Spinal cord (tissue), 10 donors: Measurements from ENCODE around the gene TEX2. TPM values are rescaled to one million over a fixed set of nuclear protein-coding genes. Genes with fewer than 3 reads are reported as not detected.
A peak's percentile ranks its signal among the peaks of the same experiment; 100 is the strongest.
"Not testable (repeated sequence)": the region's sequence is repeated elsewhere in the genome, so short reads cannot be mapped to it uniquely, and the experiment has no call there.

Experiments used
- DNase-seq, 6 donors: peaks; one replicate each; pipeline versions ENCODE4 v3.0.0 to v3.0.0-alpha.2; 2013 to 2015; ENCODE audit warnings: low spot score in 6 of 6, low read depth in 4 of 6
- H3K27ac ChIP-seq: one replicate; pipeline ENCODE4 v1.5.1; 2013; ENCODE audit warnings: low read depth, low read length, control low read depth
- H3K27me3 ChIP-seq: one replicate; pipeline ENCODE4 v1.6.1; 2013; ENCODE audit warnings: low read length; ENCODE audit not compliant: control insufficient read depth, insufficient read depth
- H3K36me3 ChIP-seq: one replicate; pipeline ENCODE4 v1.6.1; 2013; ENCODE audit warnings: low read length; ENCODE audit not compliant: control insufficient read depth, insufficient read depth
- H3K4me1 ChIP-seq: one replicate; pipeline ENCODE4 v1.6.1; 2013; ENCODE audit warnings: low read length; ENCODE audit not compliant: control insufficient read depth, insufficient read depth
- H3K4me3 ChIP-seq: one replicate; pipeline ENCODE4 v1.5.1; 2013; ENCODE audit warnings: low read depth, low read length, control low read depth
- H3K9me3 ChIP-seq: one replicate; pipeline ENCODE4 v1.6.1; 2013; ENCODE audit warnings: low read length; ENCODE audit not compliant: control insufficient read depth, insufficient read depth
- WGBS: methylation state at CpG from one replicate; pipeline ENCODE4 v1.1.5; 2013; ENCODE audit warnings: missing lambda C conversion rate; ENCODE audit not compliant: insufficient coverage; 5-methylcytosine and 5-hydroxymethylcytosine counted together
- polyA plus RNA-seq, 2 donors: library from polyadenylated mRNA; unstranded; fragments of 120-200 nt; gene quantifications; one replicate each; pipeline ENCODE4 v1.2.1, GENCODE V29; 2013; ENCODE audit not compliant: insufficient read length in 2 of 2
- total RNA-seq, 2 donors: library from RNA; depleted of rRNA in 1 of 2; stranded (reverse); fragments of 120-200 nt in 1 of 2; fragments of >200 nt in 1 of 2; gene quantifications; one replicate each; pipeline versions ENCODE4 v1.2.3 to v1.2.4, GENCODE V29; 2013 to 2014
- donor health status: healthy.

TEX2 gene
- total and polyA plus RNA-seq, 4 donors = 35.4 to 54.9 (median 38.5) TPM

GRCh38 chr17:64243340-64243739, 19.7 kb downstream of the TEX2 start:
- H3K4me1 ChIP-seq = peaks cover 15% of the 10 kb centered on the region
- H3K27ac ChIP-seq = no peak overlapping the region
- no peaks in the 10 kb centered on the region for H3K36me3 ChIP-seq
- no peaks in the 10 kb centered on the region for H3K27me3 ChIP-seq
- DNase-seq = no peak
- no peak overlapping the region for H3K4me3 ChIP-seq
- WGBS = no CpG with 5 or more reads among the region's 2 CpGs
- no peaks in the 10 kb centered on the region for H3K9me3 ChIP-seq

DNA sequence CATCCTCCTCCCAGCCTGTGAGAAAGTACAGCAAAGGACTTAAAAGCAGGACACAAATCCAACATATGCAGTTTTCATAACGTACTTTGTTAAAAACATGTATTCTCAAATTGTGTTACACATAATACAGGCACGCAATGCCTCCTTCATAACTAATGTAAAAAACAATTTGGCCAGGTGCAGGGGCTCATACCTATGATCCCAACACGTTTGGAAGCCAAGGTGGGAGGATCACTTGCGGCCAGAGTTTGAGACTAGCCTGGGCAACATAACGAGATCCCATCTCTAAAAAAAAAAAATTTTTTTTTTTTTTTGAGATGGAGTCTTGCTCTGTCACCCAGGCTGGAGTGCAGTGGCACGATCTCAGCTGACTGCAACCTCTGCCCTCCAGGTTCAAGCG, 20.4 kb downstream of the TEX2 start:
- H3K9me3 ChIP-seq = no peaks in the 10 kb centered on the region
- WGBS = 100% methylated on average over 4 of the region's 7 CpGs
- H3K27me3 ChIP-seq = no peaks in the 10 kb centered on the region
- no peak overlapping the region for H3K27ac ChIP-seq
- DNase-seq = no peak
- no peak overlapping the region for H3K4me3 ChIP-seq
- peaks cover 15% of the 10 kb centered on the region for H3K4me1 ChIP-seq
- H3K36me3 ChIP-seq = no peaks in the 10 kb centered on the region

DNA sequence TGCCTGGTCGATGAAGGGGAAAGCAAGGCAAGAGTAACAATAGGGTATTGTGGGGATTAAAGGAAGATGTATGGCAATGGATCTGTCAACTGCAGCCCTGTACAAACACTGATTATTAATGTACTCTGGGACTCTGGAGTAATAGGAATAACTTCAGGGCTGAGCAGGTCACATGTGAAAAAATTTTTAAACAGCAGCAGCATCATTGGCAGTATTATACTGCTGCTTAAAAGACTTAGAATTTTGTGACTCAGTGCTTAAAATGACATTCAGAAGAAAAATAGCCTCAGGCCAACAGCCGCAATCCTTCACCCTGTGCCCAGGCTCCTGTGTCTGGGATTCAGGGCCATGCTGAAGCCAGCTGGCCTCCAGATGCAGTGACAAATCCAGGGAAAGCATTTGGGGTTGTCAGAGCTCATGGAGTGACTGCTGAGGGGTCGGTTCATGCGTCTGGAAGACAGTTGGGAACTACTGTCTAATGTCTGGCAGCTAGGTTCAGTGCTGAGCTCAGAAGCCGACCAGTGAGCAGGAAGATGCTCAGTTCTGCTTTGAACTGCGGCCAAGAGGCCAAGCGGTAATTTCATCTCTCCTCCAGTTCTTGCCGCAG, 22.2 kb downstream of the TEX2 start:
- Histone ChIP-seq H3K27me3 (no peaks in the 10 kb centered on the region), H3K4me1 (peaks cover 15% of the 10 kb centered on the region), H3K27ac (peak overlapping the region; percentile 53), H3K36me3 (no peaks in the 10 kb centered on the region), H3K9me3 (no peaks in the 10 kb centered on the region), H3K4me3 (no peak overlapping the region)
- 29% methylated on average over 6 of the region's 8 CpGs for whole genome bisulfite sequencing
- DNase-seq = peak in 2 of 6 donors; percentile 57 to 72

DNA sequence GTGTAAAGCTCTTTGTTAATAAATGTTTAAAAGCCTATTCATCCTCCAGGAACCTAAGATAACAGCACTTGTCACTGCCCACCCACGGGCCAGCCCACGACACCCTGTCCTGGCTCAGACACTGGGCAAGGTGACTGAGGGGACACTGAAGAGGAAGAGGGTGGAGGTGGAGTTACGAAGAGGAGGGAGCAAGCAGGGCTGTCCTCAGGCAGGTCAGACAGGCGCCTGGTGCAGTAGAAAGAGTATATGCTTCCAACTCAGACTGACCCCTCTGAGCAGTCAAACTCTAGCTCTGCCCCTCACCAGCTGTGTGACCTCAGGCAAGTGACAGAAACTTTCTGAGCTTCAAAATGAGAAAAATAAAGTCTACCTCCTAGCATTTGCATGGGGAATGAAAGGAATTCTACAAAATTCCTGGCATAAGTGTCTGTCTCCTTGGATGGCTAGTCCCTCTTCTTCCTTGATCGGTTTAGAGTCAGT, 22.8 kb downstream of the TEX2 start:
- Histone ChIP-seq H3K27me3 (no peaks in the 10 kb centered on the region), H3K4me3 (no peak overlapping the region), H3K9me3 (no peaks in the 10 kb centered on the region), H3K36me3 (no peaks in the 10 kb centered on the region), H3K4me1 (peaks cover 15% of the 10 kb centered on the region), H3K27ac (peak overlapping the region; percentile 53)
- 60% methylated on average over 1 of the region's 5 CpGs for WGBS
- DNase-seq = no peak

DNA sequence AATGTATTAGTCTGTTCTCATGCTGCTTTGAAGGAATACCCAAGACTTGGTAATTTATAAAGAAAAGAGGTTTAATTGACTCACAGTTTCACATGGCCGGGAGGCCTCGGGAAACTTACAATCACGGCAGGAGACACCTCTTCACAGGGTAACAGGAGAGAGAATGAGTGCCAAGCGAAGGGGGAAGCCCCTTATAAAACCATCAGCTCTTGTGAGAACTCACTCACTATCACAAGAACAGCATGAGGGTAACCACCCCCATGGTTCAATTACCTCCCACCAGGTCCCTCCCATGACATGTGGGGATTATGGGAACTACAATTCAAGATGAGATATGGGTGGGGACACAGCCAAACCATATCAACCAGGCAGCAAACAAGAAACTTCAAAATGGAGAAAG, 24.6 kb downstream of the TEX2 start:
- not testable (repeated sequence) for H3K36me3 ChIP-seq, DNase-seq, H3K4me3 ChIP-seq, H3K9me3 ChIP-seq, H3K27ac ChIP-seq, H3K27me3 ChIP-seq
- WGBS = no CpG with 5 or more reads among the region's 4 CpGs
- peaks cover 17% of the 10 kb centered on the region for H3K4me1 ChIP-seq

- WGBS = 77% methylated on average over 9 of the region's 9 CpGs
- DNase-seq = no peak
Observed at GRCh38 chr17:64236827-64237403, 26.1 kb downstream of the TEX2 start.

DNA sequence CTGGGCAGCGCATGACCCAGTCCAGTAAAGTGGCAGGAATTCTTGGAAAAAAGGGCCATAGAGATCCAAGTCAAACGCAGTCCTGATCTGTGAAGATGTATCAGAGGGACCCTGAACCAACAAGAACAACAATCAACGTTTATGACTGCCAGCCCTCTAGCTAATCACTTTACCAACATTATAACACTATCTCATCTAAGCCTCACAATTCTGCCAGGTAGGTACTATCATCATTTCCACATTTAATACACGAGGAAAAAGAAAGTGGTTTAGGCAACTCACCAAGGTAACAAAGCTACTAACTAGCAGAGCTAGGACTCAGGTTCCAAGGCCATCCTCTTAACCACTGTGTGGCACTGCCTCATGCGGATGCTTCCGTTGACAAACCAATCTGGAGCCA, 28.1 kb downstream of the TEX2 start:
- no peak for DNase-seq
- H3K27me3 ChIP-seq = no peaks in the 10 kb centered on the region
- H3K4me1 ChIP-seq = peaks cover 7% of the 10 kb centered on the region
- no peaks in the 10 kb centered on the region for H3K9me3 ChIP-seq
- H3K36me3 ChIP-seq = no peaks in the 10 kb centered on the region
- no peak overlapping the region for H3K27ac ChIP-seq
- H3K4me3 ChIP-seq = no peak overlapping the region
- 89% methylated on average over 4 of the region's 6 CpGs for WGBS

More at GRCh38 chr17:64236827-64237403, 26.1 kb downstream of the TEX2 start:
- no peak overlapping the region for H3K27ac ChIP-seq
- peaks cover 17% of the 10 kb centered on the region for H3K4me1 ChIP-seq
- H3K36me3 ChIP-seq = no peaks in the 10 kb centered on the region
- no peaks in the 10 kb centered on the region for H3K27me3 ChIP-seq
- no peaks in the 10 kb centered on the region for H3K9me3 ChIP-seq
- H3K4me3 ChIP-seq = no peak overlapping the region

DNA sequence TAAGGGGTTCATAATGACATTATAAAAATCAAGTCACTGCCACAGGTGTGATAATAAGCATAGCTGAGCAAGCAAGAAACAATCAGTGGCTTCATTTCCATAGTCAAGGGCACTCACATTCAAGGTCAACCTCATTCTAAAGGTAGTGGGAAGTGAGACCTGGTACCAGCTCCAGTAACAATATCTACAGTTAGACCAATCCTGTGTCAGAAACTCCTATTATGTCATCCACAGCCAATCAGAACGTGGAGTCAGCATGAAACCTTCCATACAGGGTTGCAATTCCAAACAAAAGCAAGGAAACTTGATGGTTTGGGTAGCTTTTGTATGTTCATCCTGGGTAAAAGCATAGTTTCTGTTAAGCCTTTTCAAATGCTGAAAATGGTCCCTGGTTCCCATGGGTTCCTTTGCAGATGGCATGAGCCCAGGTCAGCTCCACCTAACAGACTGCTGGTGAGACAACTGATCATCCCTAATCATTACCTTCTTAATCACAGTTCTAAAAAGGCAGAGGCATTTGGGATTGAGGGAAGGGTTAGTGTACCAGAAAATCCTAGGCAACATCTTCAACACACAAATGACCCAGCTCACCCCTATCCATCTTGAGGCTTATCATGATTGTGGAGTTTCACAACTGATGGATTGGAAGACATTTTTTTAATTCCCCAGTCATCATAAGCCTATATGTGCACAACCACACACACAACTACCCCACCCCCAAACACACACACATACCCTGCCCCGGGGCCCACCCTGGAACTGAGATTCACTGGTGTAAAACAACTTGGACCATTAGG, 30.4 kb downstream of the TEX2 start:
- no peak overlapping the region for H3K4me3 ChIP-seq
- H3K9me3 ChIP-seq = no peaks in the 10 kb centered on the region
- WGBS = 100% methylated on average over 1 of the region's 2 CpGs
- H3K36me3 ChIP-seq = no peaks in the 10 kb centered on the region
- peak in 1 of 6 donors; percentile 52 for DNase-seq
- H3K27ac ChIP-seq = no peak overlapping the region
- H3K4me1 ChIP-seq = peaks cover 7% of the 10 kb centered on the region
- no peaks in the 10 kb centered on the region for H3K27me3 ChIP-seq

DNA sequence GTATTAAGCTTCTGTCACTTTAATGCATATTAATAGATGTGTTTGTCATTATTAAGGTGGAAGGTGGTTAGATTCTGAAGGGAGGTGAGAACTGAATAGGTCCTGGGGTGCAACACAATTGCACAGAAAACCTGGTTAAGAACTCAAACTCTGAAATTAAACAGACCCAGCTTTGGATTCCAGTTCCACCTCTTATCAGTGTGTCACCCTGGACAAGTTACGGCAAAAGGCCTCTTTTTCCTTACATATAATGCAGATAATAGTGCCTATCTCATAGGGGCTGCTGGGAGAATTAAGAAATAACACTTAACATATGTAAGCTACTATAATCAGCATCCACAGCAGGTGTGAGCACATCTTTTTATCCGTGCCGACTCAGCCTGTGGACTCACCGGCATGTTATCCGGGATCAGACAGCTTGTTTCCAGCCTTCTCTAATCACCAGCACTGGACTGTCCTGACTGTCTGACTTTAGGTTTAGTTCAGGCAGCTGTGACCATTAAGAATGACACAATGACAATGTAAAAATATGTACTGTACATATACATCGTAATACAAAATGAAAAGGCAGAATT, 31.4 kb downstream of the TEX2 start:
- WGBS = 95% methylated on average over 3 of the region's 6 CpGs
- Histone ChIP-seq H3K36me3 (no peaks in the 10 kb centered on the region), H3K9me3 (no peaks in the 10 kb centered on the region), H3K4me3 (no peak overlapping the region), H3K4me1 (peaks cover 7% of the 10 kb centered on the region), H3K27ac (peak overlapping the region; percentile 78), H3K27me3 (no peaks in the 10 kb centered on the region)
- DNase-seq = no peak
